ENCODE results near the gene DRGX.

DRGX gene

DNA sequence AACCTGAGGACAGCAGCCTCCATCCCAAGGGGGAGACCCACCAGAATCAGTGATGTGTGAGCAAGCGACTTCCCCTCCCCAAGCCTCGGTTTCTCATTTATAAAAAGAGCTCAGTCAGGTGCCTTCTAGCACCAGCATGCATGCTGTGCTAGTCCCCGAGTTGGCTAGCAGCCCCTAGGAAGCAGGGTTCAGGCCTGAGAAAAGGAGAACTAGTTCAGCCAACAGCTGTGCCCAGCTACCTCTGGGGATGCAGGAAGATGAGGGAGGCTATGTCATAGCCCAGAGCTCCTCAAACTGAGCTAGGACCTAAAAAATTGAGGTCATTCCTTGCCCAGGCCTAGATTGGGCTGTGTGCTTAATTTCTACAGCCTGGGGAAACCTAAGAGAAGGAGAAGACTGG is 13.7 kb downstream of the DRGX start:
- Histone ChIP-seq H3K9me3 (ENCODE audit: control insufficient read depth in 2 of 2, low read length in 2 of 2) (no peaks in the 10 kb centered on the region), H3K4me3 (ENCODE audit: low read length in 2 of 2) (no peak overlapping the region), H3K36me3 (ENCODE audit: control insufficient read depth in 2 of 2, insufficient read depth in 2 of 2, low read length in 2 of 2) (no peaks in the 10 kb centered on the region), H3K9ac (ENCODE audit: low read length in 2 of 2) (no peak overlapping the region), H3K4me1 (ENCODE audit: control insufficient read depth, insufficient read depth, low read length) (no peaks in the 10 kb centered on the region), H3K27me3 (ENCODE audit: control insufficient read depth in 1 of 2, insufficient read depth in 2 of 2, low read length in 2 of 2) (peaks cover 6 to 16% of the 10 kb centered on the region in 2 donors), H3K27ac (ENCODE audit: low read length) (no peak overlapping the region)

DNA sequence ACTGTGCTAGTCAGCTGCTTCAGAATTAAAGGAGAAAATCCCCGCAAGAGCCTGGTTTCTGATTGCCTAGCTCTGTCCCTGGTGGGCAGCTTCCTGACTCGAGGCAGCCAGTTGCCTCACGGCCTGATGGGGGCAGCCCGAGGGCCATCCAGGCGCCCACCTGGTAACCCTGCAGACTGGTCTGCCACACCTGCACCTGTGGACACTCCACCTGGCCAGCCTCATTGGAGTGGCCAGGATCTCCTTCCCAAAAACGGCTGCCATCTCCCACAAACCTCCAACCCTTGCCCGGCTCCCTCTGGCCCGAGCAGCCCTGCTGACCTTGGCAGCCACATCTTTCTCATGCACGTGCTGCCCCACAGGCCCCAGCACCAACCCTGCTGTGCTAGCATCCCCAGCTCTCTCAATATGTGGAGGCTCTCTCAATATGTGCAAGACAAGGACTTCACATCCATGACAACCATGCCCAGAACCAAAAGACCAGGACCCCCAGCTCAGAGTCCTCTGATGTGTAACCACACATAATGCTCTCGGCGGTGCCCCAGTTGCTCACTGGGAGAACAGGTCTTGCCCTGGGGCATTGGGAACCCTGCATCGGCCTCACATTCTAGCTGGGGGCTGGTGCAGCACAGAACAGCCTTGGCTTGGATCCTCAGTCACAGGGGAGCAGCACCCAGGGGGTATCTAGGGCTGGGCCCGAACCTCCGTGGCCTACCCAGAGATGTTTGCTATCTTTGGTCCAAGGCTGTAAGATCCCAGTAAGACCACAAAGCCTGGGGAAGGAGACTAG is 14.6 kb downstream of the DRGX start:
- Histone ChIP-seq H3K9me3 (ENCODE audit: control insufficient read depth in 2 of 2, low read length in 2 of 2) (no peaks in the 10 kb centered on the region), H3K27ac (ENCODE audit: low read length) (no peak overlapping the region), H3K36me3 (ENCODE audit: control insufficient read depth in 2 of 2, insufficient read depth in 2 of 2, low read length in 2 of 2) (no peaks in the 10 kb centered on the region), H3K27me3 (ENCODE audit: control insufficient read depth in 1 of 2, insufficient read depth in 2 of 2, low read length in 2 of 2) (peaks cover 1 to 14% of the 10 kb centered on the region in 2 donors), H3K4me1 (ENCODE audit: control insufficient read depth, insufficient read depth, low read length) (no peaks in the 10 kb centered on the region), H3K9ac (ENCODE audit: low read length in 2 of 2) (no peak overlapping the region), H3K4me3 (ENCODE audit: low read length in 2 of 2) (no peak overlapping the region)

DNA sequence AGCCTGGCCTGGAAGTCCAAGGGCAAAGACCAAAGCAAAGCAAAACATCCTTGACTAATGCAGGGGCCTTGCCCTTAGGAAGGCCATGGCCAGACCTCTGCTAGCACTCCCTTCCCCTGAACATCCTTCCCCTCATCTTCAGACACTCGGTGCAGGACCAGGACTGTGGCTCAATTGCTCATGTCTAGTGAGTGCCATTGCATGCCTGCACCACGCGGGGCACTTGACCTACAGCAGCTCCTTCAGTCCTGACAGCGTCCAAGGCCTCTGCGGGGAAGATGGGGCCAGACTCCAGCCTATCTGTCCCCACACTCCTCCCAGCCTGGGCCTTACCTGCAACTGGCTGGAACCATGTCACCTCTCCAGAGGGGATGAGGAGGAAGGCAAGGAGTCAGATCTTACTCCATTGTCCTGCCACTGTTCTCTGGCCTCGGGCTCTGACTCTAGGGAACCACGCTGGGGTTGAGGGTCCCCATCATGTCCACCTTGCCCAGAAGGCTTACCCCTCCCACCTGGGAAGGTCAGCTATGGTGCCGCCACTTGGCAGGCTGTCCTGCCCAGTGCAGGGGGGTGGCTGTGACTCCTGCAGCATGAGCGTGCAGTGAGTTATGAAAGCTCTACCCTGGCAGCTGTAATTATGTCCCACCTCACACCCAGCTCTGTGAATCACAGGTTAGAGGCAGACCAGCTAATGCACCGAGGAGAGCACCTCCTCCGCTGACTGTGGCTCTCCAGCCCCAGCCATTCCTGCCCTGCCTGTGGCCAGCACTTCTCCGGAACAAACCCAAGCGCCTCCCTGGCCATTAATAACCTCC is 16.1 kb downstream of the DRGX start:
- Histone ChIP-seq H3K9ac (ENCODE audit: low read length in 2 of 2) (no peak overlapping the region), H3K9me3 (ENCODE audit: control insufficient read depth in 2 of 2, low read length in 2 of 2) (no peaks in the 10 kb centered on the region), H3K36me3 (ENCODE audit: control insufficient read depth in 2 of 2, insufficient read depth in 2 of 2, low read length in 2 of 2) (no peaks in the 10 kb centered on the region), H3K27ac (ENCODE audit: low read length) (no peak overlapping the region), H3K4me3 (ENCODE audit: low read length in 2 of 2) (no peak overlapping the region), H3K27me3 (ENCODE audit: control insufficient read depth in 1 of 2, insufficient read depth in 2 of 2, low read length in 2 of 2) (peaks cover 0 to 9% of the 10 kb centered on the region in 2 donors), H3K4me1 (ENCODE audit: control insufficient read depth, insufficient read depth, low read length) (no peaks in the 10 kb centered on the region)

DNA sequence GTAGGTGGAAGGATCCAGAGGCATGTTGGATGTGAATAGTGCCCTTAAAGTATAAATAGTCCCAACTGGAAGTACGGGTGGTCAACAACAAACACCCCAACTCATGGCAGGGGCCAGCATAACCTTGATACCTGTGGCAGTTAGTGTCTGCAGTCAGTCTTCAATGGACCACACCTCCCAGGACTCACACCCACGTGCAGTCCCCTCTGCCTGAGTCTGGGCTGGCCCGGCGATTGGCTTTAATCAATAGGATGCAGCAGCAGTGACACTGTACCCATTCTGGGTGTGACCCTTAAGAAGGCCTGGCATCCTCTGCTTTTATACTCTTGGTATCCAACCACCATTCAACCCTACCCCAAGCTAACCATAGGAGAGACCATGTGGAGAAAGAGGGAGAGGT is 18.6 kb downstream of the DRGX start:
- no peak overlapping the region for H3K9ac ChIP-seq (ENCODE audit: low read length in 2 of 2)
- H3K9me3 ChIP-seq (ENCODE audit: control insufficient read depth in 2 of 2, low read length in 2 of 2): no peaks in the 10 kb centered on the region
- H3K27me3 ChIP-seq (ENCODE audit: control insufficient read depth in 1 of 2, insufficient read depth in 2 of 2, low read length in 2 of 2): peaks cover 0 to 2% of the 10 kb centered on the region in 2 donors
- H3K36me3 ChIP-seq (ENCODE audit: control insufficient read depth in 2 of 2, insufficient read depth in 2 of 2, low read length in 2 of 2): no peaks in the 10 kb centered on the region
- no peak overlapping the region for H3K4me3 ChIP-seq (ENCODE audit: low read length in 2 of 2)
- H3K4me1 ChIP-seq (ENCODE audit: control insufficient read depth, insufficient read depth, low read length): no peaks in the 10 kb centered on the region
- H3K27ac ChIP-seq (ENCODE audit: low read length): no peak overlapping the region

DNA sequence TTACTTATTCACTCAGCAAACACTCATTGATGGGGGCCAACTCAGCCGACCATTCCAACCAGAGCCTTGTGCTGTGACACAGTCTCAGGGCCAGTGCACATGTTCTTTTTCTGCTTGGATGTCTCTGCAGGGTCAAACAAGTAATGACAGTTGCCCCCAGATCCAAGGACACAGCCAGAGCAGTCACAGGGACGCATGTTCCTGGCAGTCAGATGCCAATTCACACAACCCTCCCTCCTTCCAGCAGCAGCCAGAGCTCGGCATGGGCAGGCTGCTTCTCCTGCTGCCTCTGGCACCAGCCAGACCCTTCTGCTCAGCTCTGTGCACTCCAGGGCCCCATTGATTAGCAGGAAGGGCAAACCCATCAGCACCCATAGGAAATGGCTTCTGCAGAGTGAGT is 20.3 kb downstream of the DRGX start:
- no peaks in the 10 kb centered on the region for H3K9me3 ChIP-seq (ENCODE audit: control insufficient read depth in 2 of 2, low read length in 2 of 2)
- no peak overlapping the region for H3K27ac ChIP-seq (ENCODE audit: low read length)
- H3K9ac ChIP-seq (ENCODE audit: low read length in 2 of 2): no peak overlapping the region
- H3K36me3 ChIP-seq (ENCODE audit: control insufficient read depth in 2 of 2, insufficient read depth in 2 of 2, low read length in 2 of 2): no peaks in the 10 kb centered on the region
- no peaks in the 10 kb centered on the region for H3K4me1 ChIP-seq (ENCODE audit: control insufficient read depth, insufficient read depth, low read length)
- H3K4me3 ChIP-seq (ENCODE audit: low read length in 2 of 2): no peak overlapping the region
- peaks cover 0 to 2% of the 10 kb centered on the region in 2 donors for H3K27me3 ChIP-seq (ENCODE audit: control insufficient read depth in 1 of 2, insufficient read depth in 2 of 2, low read length in 2 of 2)

DNA sequence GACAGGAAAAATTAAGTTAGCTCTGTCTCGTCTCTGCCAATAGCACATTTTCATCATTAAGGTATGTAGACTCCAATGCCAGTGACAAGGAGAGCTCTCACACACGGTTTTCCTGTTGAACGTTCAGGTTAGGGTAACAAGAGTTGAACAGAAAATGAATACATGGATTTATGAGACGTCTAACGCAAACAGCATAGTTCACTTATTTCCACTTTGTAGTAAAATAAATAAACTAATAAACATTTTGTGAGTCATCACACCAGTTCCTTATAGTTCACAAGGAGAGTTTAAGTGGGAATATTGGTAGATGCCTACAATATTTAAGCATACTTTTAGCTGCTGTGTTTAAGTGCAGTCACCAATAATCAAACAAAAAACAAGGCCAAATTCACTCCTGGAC is 21.1 kb downstream of the DRGX start:
- Histone ChIP-seq H3K9me3 (ENCODE audit: control insufficient read depth in 2 of 2, low read length in 2 of 2) (no peaks in the 10 kb centered on the region), H3K9ac (ENCODE audit: low read length in 2 of 2) (no peak overlapping the region), H3K27ac (ENCODE audit: low read length) (no peak overlapping the region), H3K4me1 (ENCODE audit: control insufficient read depth, insufficient read depth, low read length) (no peaks in the 10 kb centered on the region), H3K36me3 (ENCODE audit: control insufficient read depth in 2 of 2, insufficient read depth in 2 of 2, low read length in 2 of 2) (no peaks in the 10 kb centered on the region), H3K4me3 (ENCODE audit: low read length in 2 of 2) (no peak overlapping the region), H3K27me3 (ENCODE audit: control insufficient read depth in 1 of 2, insufficient read depth in 2 of 2, low read length in 2 of 2) (peaks cover 0 to 2% of the 10 kb centered on the region in 2 donors)

DNA sequence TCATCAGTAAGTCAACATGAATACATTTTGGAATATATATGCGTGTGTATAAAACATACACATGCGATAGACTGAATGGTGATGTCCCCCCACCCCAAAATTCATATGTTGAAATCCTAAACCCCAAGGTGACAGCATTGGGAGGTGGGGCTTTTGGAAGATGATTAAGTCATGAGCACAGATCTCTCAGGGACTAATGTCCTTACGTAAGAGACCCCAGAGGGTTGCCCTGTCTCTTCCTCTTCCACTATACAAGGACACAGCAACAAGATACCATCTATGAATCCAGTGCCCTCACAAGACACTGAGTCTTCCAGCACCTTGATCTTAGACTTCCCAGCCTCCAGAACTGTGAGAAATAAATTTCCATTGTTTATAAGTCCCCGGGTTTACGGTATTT is 22.5 kb downstream of the DRGX start:
- Histone ChIP-seq H3K9ac (ENCODE audit: low read length in 2 of 2) (no peak overlapping the region), H3K36me3 (ENCODE audit: control insufficient read depth in 2 of 2, insufficient read depth in 2 of 2, low read length in 2 of 2) (no peaks in the 10 kb centered on the region), H3K9me3 (ENCODE audit: control insufficient read depth in 2 of 2, low read length in 2 of 2) (no peaks in the 10 kb centered on the region), H3K4me1 (ENCODE audit: control insufficient read depth, insufficient read depth, low read length) (no peaks in the 10 kb centered on the region), H3K4me3 (ENCODE audit: low read length in 2 of 2) (no peak overlapping the region), H3K27me3 (ENCODE audit: control insufficient read depth in 1 of 2, insufficient read depth in 2 of 2, low read length in 2 of 2) (peaks cover 0 to 3% of the 10 kb centered on the region in 2 donors), H3K27ac (ENCODE audit: low read length) (no peak overlapping the region)

DNA sequence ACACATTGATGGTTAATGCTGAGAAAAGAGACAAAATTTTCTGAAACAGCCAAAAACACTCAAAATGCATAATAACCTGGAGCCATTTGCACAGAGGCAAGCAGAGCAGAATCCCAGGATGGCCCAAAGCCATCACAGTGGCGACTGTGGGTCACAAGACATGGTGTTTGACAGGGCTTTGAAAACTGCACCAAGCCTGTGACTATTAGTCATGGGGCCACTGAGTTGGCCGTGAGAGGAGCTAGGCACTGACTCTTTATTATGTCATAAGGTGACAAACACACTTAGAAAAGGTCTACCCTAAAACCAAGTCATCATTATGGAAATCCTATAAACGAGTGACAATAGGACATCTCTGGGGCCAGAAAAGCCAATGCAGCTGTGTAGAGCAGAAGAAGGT is 23.9 kb downstream of the DRGX start:
- Histone ChIP-seq H3K9me3 (ENCODE audit: control insufficient read depth in 2 of 2, low read length in 2 of 2) (no peaks in the 10 kb centered on the region), H3K4me1 (ENCODE audit: control insufficient read depth, insufficient read depth, low read length) (no peaks in the 10 kb centered on the region), H3K9ac (ENCODE audit: low read length in 2 of 2) (no peak overlapping the region), H3K27ac (ENCODE audit: low read length) (no peak overlapping the region), H3K27me3 (ENCODE audit: control insufficient read depth in 1 of 2, insufficient read depth in 2 of 2, low read length in 2 of 2) (peaks cover 0 to 5% of the 10 kb centered on the region in 2 donors), H3K4me3 (ENCODE audit: low read length in 2 of 2) (no peak overlapping the region), H3K36me3 (ENCODE audit: control insufficient read depth in 2 of 2, insufficient read depth in 2 of 2, low read length in 2 of 2) (no peaks in the 10 kb centered on the region)

DNA sequence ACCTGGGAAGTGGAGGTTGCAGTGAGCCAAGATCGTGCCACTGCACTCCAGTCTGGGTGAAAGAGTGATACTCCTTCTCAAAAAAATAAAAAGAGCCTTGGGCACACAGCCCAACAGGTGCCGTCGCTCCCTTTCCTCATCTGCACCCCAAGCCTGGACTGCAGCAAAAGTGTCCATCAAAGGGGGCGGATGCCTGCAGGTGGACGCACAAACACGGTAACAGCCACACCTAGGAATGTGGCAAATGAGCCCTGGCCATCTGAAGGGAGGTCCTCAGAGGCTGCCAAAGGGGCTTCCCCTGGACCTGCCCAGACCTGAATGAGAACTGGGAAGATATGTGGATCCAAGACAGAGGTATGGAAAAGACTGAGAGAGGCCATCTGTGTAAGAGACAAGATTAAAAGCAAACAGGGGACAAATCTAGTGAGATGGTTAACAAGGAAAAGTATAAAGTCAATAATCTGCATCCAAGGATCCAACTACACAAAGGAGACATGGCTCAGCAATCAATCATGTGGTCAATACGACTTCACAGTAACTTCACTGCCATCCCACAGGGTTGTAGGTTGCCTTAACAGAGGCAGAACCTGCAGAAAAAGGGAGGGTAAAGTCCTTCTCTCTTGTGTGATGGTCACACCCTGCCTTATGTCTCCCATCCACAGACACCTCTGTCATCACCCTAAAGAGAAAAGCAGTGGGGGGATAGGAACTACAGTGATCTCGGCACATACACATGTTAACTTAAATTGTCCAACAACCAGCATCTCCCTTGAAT is 25.4 kb downstream of the DRGX start:
- no peak overlapping the region for H3K4me3 ChIP-seq (ENCODE audit: low read length in 2 of 2)
- no peak overlapping the region for H3K27ac ChIP-seq (ENCODE audit: low read length)
- no peaks in the 10 kb centered on the region for H3K36me3 ChIP-seq (ENCODE audit: control insufficient read depth in 2 of 2, insufficient read depth in 2 of 2, low read length in 2 of 2)

DNA sequence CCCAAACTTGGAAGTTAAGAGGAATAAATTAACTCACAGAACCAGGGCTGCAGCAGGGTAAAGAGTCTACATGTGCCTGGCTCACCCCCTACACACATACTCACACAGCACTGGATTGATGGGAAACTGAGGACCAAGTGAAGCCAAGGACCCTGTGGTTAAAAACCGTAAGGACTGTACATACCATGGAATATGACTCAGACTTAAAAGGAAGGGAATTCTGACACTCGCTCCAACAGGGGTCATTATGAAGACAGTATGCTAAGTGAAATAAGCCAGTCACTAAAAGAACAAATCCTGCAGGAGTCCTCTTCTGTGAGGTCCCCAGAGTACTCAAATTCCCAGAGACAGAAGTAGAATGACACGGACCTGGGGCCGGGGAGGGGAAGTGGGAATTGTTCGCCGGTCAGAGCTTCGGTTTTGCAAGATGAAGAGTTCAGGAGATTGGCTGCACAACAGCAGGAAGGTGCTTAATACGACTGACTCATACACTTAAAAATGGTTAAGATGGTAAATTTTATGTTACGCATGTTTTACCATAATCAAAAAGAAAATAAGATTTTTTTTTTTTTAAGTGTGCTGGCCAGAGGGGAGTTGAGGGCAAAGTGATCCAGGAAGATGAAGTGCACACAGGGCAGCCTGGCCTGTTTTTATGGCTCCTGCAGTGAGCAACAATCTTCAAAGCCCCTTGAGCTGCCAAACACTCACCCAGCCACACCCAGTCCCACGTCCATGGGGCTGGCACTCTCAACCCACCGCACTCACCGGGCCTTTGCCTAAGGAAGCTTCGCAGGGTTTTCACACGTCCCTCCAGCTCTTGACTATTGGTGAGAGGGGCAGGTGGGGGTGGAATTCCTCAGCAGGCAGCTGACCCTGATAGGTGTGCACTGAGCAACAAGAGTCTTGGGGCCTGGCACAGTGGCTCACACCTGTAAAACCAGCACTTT is 26.4 kb downstream of the DRGX start:
- Histone ChIP-seq H3K9me3 (ENCODE audit: control insufficient read depth in 2 of 2, low read length in 2 of 2) (no peaks in the 10 kb centered on the region), H3K9ac (ENCODE audit: low read length in 2 of 2) (no peak overlapping the region), H3K4me1 (ENCODE audit: control insufficient read depth, insufficient read depth, low read length) (no peaks in the 10 kb centered on the region), H3K27me3 (ENCODE audit: control insufficient read depth in 1 of 2, insufficient read depth in 2 of 2, low read length in 2 of 2) (peaks cover 0 to 7% of the 10 kb centered on the region in 2 donors), H3K4me3 (ENCODE audit: low read length in 2 of 2) (no peak overlapping the region), H3K36me3 (ENCODE audit: control insufficient read depth in 2 of 2, insufficient read depth in 2 of 2, low read length in 2 of 2) (no peaks in the 10 kb centered on the region), H3K27ac (ENCODE audit: low read length) (no peak overlapping the region)

More for the DNA sequence above, 25.4 kb downstream of the DRGX start:
- Histone ChIP-seq H3K9me3 (ENCODE audit: control insufficient read depth in 2 of 2, low read length in 2 of 2) (no peaks in the 10 kb centered on the region), H3K4me1 (ENCODE audit: control insufficient read depth, insufficient read depth, low read length) (no peaks in the 10 kb centered on the region), H3K9ac (ENCODE audit: low read length in 2 of 2) (no peak overlapping the region), H3K27me3 (ENCODE audit: control insufficient read depth in 1 of 2, insufficient read depth in 2 of 2, low read length in 2 of 2) (peaks cover 0 to 7% of the 10 kb centered on the region in 2 donors)
